ENCODE data around the gene GCNT1.

GRCh38 chr9:76474419-76474818 lies 15.4 kb downstream of the GCNT1 start:
- TF ChIP-seq, protein P1, sequence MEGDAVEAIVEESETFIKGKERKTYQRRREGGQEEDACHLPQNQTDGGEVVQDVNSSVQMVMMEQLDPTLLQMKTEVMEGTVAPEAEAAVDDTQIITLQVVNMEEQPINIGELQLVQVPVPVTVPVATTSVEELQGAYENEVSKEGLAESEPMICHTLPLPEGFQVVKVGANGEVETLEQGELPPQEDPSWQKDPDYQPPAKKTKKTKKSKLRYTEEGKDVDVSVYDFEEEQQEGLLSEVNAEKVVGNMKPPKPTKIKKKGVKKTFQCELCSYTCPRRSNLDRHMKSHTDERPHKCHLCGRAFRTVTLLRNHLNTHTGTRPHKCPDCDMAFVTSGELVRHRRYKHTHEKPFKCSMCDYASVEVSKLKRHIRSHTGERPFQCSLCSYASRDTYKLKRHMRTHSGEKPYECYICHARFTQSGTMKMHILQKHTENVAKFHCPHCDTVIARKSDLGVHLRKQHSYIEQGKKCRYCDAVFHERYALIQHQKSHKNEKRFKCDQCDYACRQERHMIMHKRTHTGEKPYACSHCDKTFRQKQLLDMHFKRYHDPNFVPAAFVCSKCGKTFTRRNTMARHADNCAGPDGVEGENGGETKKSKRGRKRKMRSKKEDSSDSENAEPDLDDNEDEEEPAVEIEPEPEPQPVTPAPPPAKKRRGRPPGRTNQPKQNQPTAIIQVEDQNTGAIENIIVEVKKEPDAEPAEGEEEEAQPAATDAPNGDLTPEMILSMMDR (IDR thresholded peaks at IDR 0.05): no peak
- no peak for TF ChIP-seq POLR2A (IDR thresholded peaks at IDR 0.05)
